NOMO-1 treated with dmso at 0.1 percent for 144 hours (cell line): ENCODE measurements around the gene SERGEF.

Source experiments
- DNase-seq: peaks from one replicate; lab custom pipeline; 2025; ENCODE audit not compliant: unreplicated experiment; lab: John Stamatoyannopoulos, UW

Gene SERGEF

DNA sequence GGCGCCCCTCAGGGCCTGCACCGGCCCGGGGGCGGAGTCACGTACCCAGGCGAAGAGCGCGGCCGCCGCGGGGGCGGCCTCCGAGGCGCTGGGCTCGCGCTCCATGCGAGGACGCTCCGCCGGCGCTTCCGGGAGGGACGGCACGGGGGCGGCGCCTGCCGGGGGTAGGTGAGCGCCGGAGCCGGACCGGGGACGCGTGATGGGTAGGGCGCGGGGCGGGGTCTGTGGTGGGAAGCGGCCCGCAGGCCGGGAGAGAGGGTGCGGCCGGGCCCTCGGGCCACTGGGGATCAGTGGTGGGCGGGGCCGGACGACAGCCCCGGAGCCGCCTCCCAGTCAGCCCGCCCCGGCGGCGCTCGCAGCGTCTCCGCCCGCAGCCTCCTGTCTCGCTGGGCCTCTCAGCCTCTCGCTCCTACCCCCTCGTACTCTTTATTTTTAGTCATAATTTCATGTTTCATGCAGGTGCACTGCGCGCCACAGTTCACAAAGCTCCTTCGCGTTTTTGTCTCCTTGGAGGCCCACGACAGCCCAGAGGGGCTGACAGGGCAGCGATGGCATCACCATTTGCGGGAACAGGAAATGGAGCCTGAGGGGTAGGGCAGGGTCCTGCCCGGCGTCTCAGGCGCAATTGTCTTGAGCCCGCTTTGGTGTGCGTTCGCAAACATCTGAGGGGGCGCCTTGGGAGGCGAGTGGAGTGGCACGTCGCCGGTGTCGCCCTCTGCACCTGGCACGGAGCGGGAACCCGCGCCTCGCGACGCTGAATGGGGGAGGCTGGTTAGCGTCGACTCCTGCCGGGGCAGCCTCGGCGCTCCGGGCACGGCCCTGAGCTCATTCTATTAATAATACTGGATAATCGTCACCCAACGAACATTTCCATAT is at the start of gene SERGEF:
Gene SERGEF (minus strand): TSS at position 142 of the 876 bp plus-strand sequence. CDS start 37 bp downstream, at position 105.
- peak; percentile 90 for DNase-seq

DNA sequence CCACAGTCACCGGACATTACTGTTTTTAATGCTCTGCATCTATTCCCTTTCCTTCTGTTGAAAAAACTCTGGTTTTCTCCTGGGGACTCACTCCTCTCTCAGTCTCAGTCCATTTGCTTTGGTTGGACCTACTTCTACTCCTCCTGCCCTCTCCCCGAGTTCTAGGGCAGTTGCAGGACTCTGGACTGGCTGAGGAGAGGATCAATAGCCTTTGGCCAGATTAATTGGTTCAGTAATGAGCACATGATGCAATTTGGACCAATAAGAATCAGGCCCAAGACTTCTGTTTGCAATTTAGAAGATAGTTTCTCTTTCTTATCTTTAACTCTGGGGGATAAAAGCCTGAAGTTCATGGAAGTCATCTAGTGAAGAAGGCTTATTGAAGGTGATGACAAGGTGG is 48.5 kb upstream of the SERGEF start:
- DNase-seq, result no peak

DNA sequence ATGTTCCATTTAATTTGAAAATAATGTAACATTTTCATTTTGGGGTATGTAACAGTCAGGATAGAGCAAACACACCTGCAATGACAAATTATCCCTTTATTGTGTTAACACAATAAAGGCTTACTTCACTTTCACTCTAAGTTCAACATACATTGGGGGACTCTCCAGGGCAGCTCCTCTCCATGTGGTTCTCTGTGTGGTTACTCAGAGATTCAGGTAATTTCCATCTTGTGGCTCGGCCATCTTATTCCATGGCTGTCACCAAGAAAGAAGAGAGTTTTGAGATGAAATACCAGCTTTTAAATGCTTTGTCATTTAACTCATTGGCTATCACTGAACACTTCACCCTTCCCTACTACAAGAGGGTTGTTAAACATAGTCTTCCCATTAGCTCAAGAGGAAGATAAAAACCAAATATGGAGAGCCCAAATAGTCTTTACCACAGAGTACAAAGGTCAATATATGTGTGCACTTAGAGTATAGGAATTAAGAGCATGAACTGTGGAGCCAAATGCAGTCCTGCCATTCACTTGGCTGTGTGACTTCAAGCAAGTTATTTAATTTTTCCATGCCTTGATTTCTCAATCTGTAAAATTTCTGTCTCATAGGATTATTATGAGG is 43.8 kb upstream of the SERGEF start:
- no peak for DNase-seq

DNA sequence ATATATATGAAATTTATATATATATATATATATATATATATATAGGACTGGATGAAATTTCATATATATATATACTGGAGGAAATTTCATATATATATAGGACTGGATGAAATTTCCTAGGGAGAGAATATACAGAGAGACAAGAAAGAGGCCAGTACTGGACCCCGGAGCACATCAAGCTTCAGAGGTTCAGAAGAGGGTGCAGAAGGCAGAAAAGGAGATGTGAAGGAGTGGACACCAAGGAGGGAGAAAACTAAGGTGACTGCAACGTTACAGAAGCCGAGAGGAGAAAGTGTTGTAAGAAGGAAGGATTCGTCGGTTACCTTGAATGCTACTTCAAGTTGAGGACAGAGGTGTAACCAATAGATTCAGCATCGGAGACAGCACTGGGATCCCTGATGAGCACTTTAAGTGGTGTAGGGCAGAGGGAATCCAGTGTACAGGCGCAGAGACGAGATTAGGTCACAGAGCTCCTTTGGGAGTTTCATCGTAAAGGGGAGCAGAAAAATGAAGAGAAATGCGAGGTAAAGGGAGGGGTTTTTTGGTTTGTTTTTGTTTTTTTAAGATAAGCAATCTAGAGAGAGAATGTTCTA is 41.8 kb upstream of the SERGEF start:
- DNase-seq, result no peak

DNA sequence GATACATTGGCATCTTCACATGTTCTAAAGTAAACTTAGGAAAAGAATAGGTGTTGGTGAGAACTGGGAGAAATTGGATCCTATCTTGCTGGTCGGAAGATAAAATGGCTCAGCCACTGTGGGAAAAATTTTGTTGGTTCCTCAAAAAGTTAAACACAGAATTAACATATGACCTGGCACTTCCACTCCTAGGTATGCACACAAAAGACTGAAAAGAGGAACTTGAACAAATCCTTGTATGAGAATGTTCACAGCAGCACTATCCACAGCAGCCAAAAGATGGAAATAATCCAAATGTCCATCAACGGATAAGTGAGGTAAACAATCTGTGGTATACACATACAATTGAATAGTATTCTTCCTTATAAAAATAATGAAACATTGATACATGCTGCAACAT is 38.0 kb upstream of the SERGEF start:
- peak; percentile 9 for DNase-seq

DNA sequence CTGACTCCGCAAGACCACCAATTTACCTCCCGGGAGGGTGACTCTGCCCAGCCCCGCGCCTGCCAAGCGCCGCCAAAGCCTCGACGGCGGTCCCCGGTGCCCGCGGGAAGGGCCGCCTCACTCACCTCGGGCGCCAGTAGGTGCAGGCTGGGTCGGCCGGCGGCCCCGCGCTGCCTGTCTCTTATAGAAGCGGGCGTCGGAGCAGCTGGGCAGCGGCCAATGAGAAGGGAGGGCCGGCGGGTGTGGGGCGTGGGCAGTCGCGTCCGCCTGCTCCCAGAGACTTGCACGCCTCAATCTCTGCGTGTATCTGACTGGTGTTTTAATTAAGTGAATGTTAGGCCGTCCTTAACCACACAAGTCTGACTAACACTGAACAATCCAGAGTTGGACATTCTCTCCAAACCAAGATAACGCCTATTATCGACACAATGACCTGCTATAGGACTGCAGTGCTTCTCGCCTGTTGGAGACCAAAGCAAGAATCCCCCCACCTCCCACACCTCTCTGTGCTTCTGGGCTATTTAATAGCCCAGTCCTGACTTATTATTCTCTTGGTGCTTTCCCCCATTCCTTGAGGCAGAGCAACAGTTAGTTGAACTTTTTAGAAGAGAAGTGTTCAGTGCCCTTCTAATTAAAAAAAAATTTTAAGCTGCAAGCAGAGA is 33.4 kb upstream of the SERGEF start, which contains the start of gene TPH1:
Gene TPH1 (minus strand): TSS at position 154 of the 662 bp plus-strand sequence. CDS start 5,507 bp downstream, outside the sequence.
- DNase-seq, result no peak

DNA sequence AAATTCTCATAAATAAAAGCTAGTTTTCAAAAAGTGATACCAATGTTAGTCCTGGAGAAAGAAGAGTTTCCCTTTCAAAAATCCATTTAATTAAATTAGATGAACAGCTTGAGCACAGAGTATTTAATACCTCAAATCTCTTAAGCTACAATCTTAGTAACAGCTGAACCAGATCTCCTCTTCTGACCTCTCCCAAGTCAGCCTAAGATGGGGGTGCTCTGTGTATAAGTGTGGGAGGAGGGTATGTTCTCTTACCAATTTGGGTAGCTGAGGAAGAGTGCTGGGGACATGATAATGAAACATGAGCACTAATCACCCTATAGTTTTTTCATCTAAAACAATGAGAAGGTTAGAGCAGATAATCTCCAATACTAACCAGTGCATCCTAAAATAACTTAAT is 23.6 kb upstream of the SERGEF start:
- DNase-seq, result no peak

DNA sequence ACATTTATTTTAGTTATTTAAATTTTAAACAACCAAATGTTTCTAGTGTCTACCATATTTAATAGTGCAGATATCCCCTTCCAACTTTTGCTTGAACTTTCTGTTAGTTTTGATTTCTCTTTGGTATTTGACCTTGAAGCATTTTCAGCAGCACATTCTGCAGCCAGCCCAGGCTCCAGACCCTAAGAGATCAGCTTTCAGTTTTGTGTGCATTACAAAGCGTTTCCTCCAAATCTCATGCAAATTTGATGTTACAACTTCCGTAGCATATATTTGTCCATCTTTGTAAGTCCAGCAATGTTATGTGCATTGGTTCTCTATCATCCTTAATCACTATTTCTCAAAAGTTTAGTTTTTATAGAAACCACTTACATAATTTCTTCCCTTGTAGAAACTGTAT is 14.6 kb upstream of the SERGEF start:
- no peak for DNase-seq

DNA sequence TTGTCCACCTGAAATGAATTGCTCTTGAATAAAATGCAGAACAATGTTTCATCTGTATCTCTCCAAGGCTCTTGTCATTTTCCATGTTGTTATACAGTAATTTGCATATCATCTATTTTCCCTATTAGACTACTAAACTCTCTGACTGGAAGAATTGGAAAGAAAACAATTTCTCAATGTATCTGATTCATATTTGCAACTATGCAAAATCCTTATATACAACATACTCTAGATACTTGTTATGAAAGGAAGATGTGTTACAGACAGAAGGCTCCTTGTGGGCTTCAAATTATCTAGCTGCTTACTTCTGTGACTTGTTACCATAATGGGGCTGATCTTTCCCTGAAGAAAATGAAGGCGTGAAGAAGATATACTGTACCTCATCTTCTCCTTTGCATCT is 9.6 kb upstream of the SERGEF start:
- no peak for DNase-seq

DNA sequence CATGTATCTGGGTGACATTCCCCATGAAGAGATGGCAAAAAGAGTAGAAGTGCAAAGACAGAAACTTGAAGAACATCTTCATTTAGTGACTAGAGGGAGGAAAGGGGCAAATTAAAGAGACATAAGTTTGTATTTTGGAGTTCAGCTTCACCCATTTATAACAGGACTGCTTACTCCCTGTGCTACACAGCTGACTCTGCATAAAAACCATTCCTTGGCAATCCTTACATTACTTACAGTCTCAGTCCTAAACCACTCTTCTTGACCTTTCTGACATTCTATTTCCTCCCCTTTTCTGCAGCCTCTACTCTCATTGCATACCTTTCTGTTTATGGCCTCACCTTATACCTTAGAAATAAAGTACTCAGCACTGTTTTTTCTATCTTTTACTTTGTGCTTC is 6.8 kb upstream of the SERGEF start:
- DNase-seq, result no peak

DNA sequence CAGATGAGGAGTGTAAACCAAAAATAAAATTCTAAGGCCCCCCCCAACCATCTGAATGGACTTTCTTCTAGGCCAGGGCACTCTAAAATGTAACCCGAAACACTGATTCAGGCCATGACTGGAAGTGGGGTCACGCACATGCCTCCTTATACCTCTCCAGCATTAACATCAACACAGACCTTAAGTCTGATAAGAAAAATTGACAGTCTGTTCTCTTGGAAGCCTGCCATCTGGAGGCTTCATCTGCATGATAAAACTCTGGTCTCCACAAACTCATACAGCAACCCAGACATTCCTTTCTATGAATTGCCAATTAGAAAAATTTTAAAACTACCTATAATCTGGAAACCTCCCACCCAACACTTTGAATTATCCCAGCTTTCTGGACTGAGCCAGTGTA is 3.9 kb upstream of the SERGEF start:
- no peak for DNase-seq

DNA sequence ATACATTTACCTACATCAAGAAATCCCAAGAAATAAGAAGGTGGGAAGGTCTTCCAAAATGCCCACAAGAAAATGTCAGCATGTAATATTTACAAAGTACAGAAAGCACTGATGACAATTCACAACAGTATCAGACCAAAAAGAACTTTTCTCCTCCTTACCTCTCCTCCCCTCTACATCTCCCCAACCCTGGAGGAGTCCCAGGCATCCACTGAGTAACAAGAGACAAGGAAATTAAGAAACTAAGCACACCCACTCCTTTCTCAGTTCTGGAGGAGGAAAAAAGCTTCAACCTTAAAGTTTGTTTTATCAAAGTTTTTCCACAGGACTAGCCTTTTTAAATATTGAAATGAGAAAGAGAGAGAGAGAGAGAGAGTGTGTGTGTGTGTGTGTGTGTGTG is 2.0 kb upstream of the SERGEF start:
- no peak for DNase-seq

DNA sequence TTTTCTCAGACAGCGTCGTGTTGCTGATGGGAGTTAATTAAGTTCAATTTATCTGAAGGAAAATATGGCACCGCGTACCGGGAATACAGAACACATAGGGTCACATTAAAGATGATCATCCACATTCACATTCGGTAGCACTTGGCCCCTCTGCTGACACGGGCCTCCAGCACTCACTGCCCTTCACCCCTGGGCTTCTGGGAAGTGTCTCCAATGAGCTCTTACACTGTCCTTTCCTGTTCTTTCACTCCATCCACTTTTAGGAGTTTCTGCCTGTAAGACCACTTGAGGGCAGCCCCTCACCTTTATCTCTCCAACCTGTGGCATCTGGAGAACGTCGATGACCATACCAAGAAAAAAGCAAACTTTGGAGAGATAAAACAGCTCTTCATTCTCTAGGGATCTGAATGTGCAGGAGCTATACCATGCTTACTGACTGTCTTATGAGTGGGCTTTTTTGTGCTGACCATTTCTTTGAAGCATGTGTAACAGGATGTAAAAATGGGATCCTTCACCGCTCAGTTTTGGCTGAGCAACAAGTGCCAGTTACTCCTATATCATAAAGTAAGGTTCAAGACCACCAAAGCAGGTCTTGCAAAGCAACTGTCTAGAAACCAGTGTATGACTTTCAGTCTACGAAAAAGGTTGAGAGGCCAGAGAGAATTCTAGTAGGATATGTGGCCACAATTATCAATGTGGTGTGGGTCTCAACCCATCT is 1.1 kb upstream of the SERGEF start:
- DNase-seq, result no peak

DNA sequence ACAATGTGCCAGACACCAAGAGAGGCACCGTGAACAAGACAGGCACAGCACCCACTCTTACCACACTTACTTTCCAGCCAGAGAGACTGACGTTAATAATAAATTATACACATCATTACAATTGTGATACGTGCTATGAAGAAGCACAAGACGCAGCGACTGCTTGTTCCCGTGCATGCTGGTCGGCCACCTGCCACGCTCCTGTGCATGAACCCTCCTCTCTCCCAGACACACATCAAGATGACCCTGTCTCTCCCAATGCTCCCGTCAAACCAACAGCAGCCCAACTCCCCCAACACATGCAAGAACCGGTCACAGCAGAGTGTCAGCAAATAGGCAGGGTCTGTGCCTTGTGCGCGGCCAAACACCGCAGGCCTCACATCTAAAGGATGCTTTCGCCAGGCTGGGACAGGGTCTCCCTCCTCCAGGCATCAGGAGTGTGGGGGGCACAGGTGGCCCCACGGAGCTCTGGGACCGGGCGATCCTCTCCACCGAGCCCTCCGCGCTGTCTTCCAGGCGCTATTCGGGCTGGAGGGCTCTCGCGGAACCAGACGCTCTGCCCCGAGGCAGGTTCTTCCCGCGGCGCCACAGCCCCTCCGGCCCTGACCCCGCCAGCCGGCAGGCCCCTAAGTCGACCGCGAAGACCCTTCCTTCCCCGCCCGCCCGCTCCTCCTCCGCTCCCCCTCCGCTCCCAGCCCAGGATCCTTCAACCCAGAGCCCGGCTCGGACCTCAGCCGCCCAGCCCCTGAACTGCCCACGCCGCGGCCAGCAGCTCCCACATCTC is 533 bp downstream of the SERGEF start:
- no peak for DNase-seq

DNA sequence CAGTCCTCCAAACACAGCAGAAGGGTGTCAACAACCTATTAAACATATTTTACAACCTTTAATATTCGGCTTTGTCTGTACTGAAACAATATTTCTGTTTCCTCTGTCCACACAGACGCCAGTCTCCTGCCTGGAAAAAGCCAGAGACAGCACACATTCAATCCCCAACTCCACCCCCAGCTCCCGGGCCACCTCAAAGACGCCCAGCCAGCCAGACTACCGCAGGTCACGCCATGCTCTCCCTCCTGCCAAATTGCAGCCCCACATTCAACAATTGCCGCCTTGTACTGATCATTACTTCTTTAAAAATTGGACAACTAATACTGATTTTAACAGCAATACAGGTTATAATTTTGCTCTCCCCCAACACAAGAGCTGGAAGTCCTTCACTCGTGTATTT is 1.2 kb downstream of the SERGEF start:
- DNase-seq, result no peak

DNA sequence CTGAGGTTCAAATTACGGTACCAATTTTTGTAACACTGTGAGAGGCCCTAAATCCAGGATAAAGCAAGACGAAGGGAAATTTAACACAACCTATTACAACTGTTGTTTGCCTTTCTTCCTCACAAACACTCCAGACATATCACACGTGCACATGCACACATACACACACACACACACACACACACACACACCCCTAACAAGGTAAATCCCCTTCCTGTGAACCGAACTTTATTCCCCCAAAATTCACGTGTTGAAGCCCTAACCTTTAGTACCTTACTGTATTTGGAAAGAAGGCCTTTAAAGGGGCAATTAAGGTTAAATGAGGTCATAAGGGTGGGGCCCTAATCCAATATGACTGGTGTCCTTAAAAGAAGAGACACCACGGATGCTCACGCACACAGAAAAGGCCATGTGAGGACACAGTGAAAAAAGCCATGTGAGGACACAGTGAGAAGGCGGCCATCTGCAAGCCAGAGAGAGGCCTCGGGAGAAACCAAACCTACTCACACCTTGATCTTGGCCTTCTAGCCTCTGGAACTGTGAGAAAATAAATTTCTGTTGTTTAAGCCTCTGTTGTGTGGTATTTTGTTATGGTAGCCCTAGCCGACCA is 1.8 kb downstream of the SERGEF start:
- no peak for DNase-seq

DNA sequence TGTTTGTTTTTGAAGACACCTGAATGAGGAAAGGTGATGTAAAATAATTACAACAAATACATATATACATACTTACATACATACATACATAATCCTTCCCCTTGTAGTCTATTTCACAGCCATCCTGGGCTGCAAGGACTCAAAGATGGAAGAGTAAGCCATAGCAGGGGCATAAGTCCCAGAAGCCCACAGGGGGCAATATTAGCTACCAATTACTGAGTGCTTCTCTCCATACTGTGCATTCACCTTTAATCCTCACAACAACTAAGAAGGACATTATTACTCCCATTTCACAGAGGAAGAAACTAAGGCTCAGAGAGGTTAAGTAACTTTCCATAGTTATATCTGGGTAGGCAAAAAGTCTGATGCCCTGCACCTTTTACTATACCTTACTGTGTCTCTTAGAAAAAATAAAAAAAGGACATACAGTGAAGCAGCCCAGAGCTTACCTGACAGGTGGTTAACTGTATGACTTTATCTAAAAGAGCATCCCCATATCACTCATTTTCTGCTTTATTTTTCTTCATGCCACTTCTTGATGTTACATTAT is 2.7 kb downstream of the SERGEF start:
- DNase-seq, result no peak

DNA sequence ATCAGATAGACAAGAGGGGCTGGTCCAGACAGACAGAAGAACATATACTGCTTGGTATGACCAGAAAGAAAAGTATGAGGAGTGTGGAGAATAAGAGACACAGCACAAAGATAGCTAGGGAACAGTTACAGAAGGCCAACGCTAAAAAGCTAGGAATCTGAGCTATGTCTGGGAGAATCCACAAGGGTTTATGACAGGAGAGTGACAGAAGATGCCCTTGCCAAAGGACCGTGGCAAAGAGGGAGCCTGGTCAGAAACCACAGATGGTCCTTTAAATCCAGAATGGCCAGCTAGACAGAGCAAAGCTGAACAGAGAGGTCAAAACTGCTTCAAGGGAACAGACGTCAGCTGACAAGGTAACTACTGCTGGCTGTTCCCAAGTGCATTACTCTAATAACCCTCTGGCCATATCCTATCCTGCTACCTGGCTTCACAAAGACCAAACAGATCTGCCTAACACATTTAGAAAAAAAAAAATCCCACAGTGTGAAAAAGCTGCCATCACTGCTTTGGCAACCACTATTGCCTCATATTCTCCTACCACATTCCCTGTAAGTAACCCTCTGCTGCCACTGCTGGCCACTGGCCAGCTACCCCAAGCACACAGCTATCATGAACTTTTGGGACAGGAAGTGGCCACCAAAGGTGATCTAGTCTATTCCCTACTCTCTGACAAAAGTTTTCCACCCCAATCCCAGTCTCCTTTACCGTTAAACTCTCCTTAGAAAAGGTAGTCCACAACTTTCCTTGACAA is 7.3 kb downstream of the SERGEF start:
- no peak for DNase-seq

DNA sequence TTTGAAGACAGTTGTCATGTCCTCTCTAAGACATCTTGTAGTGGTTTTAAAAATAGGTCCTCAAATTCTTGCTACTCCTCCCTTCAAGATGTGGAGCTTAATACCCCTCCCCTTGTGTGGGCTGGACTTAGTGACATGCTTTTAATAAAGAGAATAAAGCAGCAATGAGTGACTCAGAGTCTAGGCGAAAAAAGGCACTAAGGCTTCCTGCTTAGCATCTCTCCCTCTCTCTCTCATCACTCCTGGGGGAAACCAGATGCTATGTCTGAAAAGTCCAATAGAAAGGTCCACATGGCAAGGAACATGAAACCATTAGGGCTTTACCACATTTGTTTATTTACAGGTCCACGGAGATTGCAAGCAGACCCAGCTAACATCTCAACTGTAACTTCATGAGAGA is 11.7 kb downstream of the SERGEF start:
- DNase-seq, result no peak
